Uterus (tissue), 4 donors: Measurements from ENCODE around the gene SNX27. TPM values are rescaled to one million over a fixed set of nuclear protein-coding genes. Genes with fewer than 3 reads are reported as not detected.

Experiments
- DNase-seq, 2 donors: peaks; one replicate each; pipeline ENCODE4 v3.0.0-alpha.2; 2019 to 2020
- H3K27ac ChIP-seq, 2 donors: fragments of 200-600 bp; sonication (generic); 1 replicate in 1 of 2; 2 replicates in 1 of 2; pipeline ENCODE4 v1.5.1; 2016 to 2018
- H3K27me3 ChIP-seq, 2 donors: fragments of 200-600 bp; sonication (generic); one replicate each; pipeline ENCODE4 v1.5.1; 2018 to 2019; ENCODE audit warnings: control low read depth in 1 of 2
- H3K36me3 ChIP-seq, 2 donors: fragments of 200-600 bp; sonication (generic); one replicate each; pipeline ENCODE4 v1.5.1; 2019; ENCODE audit warnings: control low read depth in 1 of 2
- H3K4me1 ChIP-seq, 2 donors: fragments of 200-600 bp; sonication (generic); one replicate each; pipeline ENCODE4 v1.5.1; 2018 to 2019; ENCODE audit warnings: control low read depth in 1 of 2
- H3K4me3 ChIP-seq, 2 donors: fragments of 200-600 bp; sonication (generic); 1 replicate in 1 of 2; 2 replicates in 1 of 2; pipeline ENCODE4 v1.5.1; 2018 to 2019; ENCODE audit warnings: mild to moderate bottlenecking in 1 of 2
- H3K9me3 ChIP-seq, 2 donors: fragments of 200-600 bp; sonication (generic); one replicate each; pipeline ENCODE4 v1.5.1; 2019; ENCODE audit warnings: control low read depth in 1 of 2
- POLR2A ChIP-seq, 2 donors: fragments of 450-650 bp; IDR thresholded peaks; one replicate each; pipeline ENCODE4 v1.6.1; 2016; ENCODE audit warnings: antibody characterized with exemption in 2 of 2, mild to moderate bottlenecking in 1 of 2, moderate library complexity in 1 of 2
- intact Hi-C: fragments of 100-400 bp; cut with DNase I; formaldehyde crosslinking; loops from one replicate; pipeline ENCODE4 v1.15.1; 2023; ENCODE audit warnings: low total_unique reads
- total RNA-seq, 4 donors: library from RNA; depleted of rRNA in 3 of 4; stranded (reverse); fragments of >200 nt in 3 of 4; gene quantifications; one replicate each; pipeline versions ENCODE4 v1.1.0 to v1.2.4, GENCODE V29; 2014 to 2023
- TF ChIP-seq, protein P1 (sequence below), 4 experiments: fragments of 200-600 bp in 2 of 4; fragments of 450-650 bp in 2 of 4; sonication (generic) in 2 of 4; IDR thresholded peaks; one replicate each; pipeline ENCODE4 v1.5.1; 2016 to 2019; ENCODE audit warnings: antibody characterized with exemption in 4 of 4, mild to moderate bottlenecking in 2 of 4, moderate library complexity in 1 of 4
- donor health status: DM: yes; HTN: yes; CAD: no.

SNX27 gene
- total RNA-seq, 4 donors from 2014 or later = 22.3 to 52.7 (median 42.4) TPM

GRCh38 chr1:151718011-151718431 is 106.2 kb downstream of the SNX27 start:
- H3K9me3 ChIP-seq = no peaks in the 10 kb centered on the region
- intact Hi-C loops = no loop called here
- H3K27me3 ChIP-seq = no peaks in the 10 kb centered on the region
- H3K4me1 ChIP-seq = no peaks in the 10 kb centered on the region
- H3K36me3 ChIP-seq = no peaks in the 10 kb centered on the region
- no peak overlapping the region for H3K27ac ChIP-seq
- TF ChIP-seq, protein P1, sequence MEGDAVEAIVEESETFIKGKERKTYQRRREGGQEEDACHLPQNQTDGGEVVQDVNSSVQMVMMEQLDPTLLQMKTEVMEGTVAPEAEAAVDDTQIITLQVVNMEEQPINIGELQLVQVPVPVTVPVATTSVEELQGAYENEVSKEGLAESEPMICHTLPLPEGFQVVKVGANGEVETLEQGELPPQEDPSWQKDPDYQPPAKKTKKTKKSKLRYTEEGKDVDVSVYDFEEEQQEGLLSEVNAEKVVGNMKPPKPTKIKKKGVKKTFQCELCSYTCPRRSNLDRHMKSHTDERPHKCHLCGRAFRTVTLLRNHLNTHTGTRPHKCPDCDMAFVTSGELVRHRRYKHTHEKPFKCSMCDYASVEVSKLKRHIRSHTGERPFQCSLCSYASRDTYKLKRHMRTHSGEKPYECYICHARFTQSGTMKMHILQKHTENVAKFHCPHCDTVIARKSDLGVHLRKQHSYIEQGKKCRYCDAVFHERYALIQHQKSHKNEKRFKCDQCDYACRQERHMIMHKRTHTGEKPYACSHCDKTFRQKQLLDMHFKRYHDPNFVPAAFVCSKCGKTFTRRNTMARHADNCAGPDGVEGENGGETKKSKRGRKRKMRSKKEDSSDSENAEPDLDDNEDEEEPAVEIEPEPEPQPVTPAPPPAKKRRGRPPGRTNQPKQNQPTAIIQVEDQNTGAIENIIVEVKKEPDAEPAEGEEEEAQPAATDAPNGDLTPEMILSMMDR (IDR thresholded peaks at IDR 0.05) = no peak
- no peak for TF ChIP-seq POLR2A (IDR thresholded peaks at IDR 0.05)
- no peak for DNase-seq
- H3K4me3 ChIP-seq = no peak overlapping the region

DNA sequence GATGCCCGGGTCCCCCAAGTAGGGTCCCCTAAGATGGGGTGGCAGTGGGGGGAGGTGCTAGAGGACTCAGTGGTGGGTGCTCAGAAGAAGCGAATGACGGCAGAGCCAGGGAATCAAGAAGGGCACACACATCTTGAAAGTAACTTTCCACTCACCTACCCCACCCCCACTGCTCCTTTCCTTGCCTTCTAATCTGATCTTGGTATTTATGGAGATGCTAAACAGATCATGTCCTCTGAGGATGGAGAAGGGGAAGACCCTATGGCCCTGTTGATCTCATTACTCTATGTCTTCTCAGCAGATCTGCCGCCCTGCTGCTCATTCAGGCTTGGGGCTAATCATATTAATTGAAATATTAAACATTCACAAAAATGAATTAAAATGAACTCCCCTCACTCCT is 106.8 kb downstream of the SNX27 start:
- intact Hi-C loops = no loop called here
- DNase-seq = no peak

GRCh38 chr1:151720125-151720524 is 108.3 kb downstream of the SNX27 start:
- no peaks in the 10 kb centered on the region for H3K4me1 ChIP-seq
- H3K9me3 ChIP-seq = no peaks in the 10 kb centered on the region
- peak overlapping the region; percentile 75 to 87 for H3K27ac ChIP-seq
- intact Hi-C loops = no loop called here
- DNase-seq = no peak
- TF ChIP-seq, protein P1 (IDR thresholded peaks at IDR 0.05) = no peak
- TF ChIP-seq POLR2A (IDR thresholded peaks at IDR 0.05) = no peak
- no peaks in the 10 kb centered on the region for H3K36me3 ChIP-seq
- no peak overlapping the region for H3K4me3 ChIP-seq
- no peaks in the 10 kb centered on the region for H3K27me3 ChIP-seq

More for the DNA sequence above, 106.8 kb downstream of the SNX27 start:
- TF ChIP-seq, protein P1 (IDR thresholded peaks at IDR 0.05) = no peak
- TF ChIP-seq POLR2A (IDR thresholded peaks at IDR 0.05) = no peak
- Histone ChIP-seq H3K36me3 (no peaks in the 10 kb centered on the region), H3K4me3 (no peak overlapping the region), H3K4me1 (no peaks in the 10 kb centered on the region), H3K9me3 (no peaks in the 10 kb centered on the region), H3K27me3 (no peaks in the 10 kb centered on the region), H3K27ac (no peak overlapping the region)

GRCh38 chr1:151720554-151720953 is 108.7 kb downstream of the SNX27 start:
- Histone ChIP-seq H3K4me1 (no peaks in the 10 kb centered on the region), H3K4me3 (peak overlapping the region; percentile 33 to 45)
- intact Hi-C loops = no loop called here

DNA sequence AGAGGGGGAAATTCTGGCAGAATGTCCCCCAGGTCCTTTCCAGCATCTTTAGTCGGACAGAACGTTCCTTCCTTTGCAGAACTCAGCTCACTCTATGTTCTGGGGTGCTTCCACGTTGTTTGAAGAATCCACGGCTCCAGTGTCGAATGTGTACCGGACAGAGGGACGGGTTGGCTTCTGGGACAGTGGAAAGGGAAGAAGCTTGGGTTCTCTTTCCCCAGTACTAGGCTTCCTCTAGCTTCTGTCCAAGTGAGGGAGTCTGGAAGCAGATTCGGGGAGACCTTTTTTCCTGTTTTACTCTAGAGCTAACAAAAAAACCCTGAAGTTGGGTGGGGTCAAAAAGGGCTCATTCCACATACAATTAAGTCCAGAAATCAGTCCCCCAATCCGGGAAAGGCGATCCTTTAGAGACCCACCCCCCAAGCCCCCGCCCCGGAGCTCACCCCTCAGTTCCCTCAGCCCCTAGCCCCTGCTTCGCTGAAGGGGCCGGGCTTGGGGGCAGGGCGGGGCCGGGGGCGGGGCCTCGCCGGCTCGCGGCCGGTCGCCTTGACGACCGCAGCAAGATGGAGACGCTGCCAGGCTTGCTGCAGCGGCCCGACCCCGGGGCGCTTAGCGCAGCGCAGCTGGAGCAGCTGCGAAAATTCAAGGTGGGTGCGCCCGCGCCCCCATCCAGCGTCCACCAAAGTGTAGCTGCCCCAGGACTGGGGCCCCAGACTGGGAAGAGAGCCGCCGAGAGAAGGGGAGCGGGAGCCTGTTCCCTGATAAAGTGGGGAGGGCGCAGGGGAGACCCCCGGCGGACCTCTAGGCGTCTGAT is 109.3 kb downstream of the SNX27 start, which contains the start of gene RIIAD1:
TSS of gene RIIAD1 (plus strand) at position 549 of the 814 bp plus-strand sequence. CDS start at position 564, 15 bp downstream.
- no peaks in the 10 kb centered on the region for H3K4me1 ChIP-seq
- no peaks in the 10 kb centered on the region for H3K27me3 ChIP-seq
- DNase-seq = peak; percentile 28 to 62
- H3K9me3 ChIP-seq = no peaks in the 10 kb centered on the region
- H3K27ac ChIP-seq = peak within 1 kb of the TSS; percentile 75 to 87
- H3K4me3 ChIP-seq = peak within 1 kb of the TSS; percentile 33 to 45
- no peaks in the 10 kb centered on the region for H3K36me3 ChIP-seq
- intact Hi-C loops = no loop called here
- TF ChIP-seq, protein P1 (IDR thresholded peaks at IDR 0.05) = no peak
- no peak for TF ChIP-seq POLR2A (IDR thresholded peaks at IDR 0.05)

More at GRCh38 chr1:151720554-151720953, 108.7 kb downstream of the SNX27 start:
- Histone ChIP-seq H3K9me3 (no peaks in the 10 kb centered on the region), H3K27ac (peak overlapping the region; percentile 75 to 87), H3K36me3 (no peaks in the 10 kb centered on the region), H3K27me3 (no peaks in the 10 kb centered on the region)
- no peak for DNase-seq
- TF ChIP-seq POLR2A (IDR thresholded peaks at IDR 0.05) = no peak
- TF ChIP-seq, protein P1 (IDR thresholded peaks at IDR 0.05) = no peak
